GM18498 (cell line): Measurements from ENCODE around the gene FBRSL1.

Experiments used
- ATAC-seq: cut with Tn5 transposase; IDR thresholded peaks from one replicate; pipeline ENCODE4 v1.9.1; 2021; ENCODE audit warnings: mild to moderate bottlenecking, moderate library complexity; ENCODE audit not compliant: unreplicated experiment

The FBRSL1 gene

DNA sequence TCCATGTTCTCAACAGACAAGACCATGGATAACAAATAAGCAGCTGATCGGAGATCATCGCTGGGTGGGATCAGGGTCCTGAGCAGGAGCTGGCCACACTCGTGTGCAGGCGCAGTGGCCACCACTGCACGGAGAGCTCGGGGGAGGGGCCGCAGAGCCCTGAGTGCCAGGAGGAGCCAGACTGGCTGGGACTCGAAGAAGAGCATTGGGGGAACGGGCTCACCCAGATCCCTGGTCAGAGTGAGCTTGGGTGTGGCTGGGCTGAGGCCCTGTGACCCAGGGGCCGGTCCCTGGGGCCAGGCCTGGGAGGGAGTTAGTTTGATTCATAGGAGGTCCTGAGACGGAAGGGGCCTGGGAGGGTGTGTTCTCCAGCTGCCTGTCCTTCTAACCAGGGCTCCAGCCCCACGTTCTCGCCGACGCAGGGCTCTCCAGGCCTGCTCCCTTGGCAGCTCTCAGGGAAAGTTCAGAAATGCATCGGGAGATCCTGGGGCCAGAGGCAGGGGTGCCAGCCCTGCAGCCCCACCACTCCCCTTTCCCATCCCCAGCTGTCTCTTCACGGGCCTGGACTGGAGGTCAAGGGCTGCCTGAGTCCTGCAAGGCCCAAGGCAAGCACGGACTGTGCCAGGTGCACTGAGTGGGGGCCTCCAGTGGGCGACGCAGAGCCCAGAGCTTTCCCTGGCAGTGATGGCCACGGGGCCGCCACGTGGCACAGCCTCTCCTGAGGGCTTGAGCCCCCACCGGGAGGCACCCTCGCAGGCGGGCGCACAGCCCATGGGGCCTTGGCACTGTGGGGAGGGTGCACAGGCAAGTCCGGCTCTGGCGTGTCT, 48.1 kb downstream of the FBRSL1 start:
- ATAC-seq: no peak

GRCh38 chr12:132538663-132538990, 48.7 kb downstream of the FBRSL1 start:
- no peak for ATAC-seq

- ATAC-seq: no peak
Measured at GRCh38 chr12:132539016-132539773, 49.2 kb downstream of the FBRSL1 start.

GRCh38 chr12:132540436-132540835, 50.5 kb downstream of the FBRSL1 start:
- ATAC-seq: no peak

DNA sequence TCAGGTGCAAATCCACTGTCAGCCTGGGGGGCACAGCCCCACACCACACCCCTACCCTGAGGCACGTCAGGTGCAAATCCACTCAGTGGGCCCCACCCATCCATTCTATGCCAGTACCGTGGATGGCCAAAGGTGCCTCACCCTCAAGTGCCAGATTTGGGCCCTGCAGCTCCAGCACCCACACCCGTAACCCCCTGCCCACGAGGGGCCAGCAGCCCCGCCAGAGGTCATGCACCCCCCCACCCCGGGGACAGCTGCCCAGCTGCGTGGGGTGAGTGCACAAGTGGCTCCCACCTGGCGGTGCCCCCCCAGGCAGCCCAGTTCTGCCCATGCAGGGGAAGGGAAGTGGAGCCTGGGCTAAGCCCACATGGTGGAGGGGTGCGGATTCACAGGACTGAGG, 51.2 kb downstream of the FBRSL1 start:
- ATAC-seq: no peak

- ATAC-seq: no peak
Measured at GRCh38 chr12:132541996-132542395, 52.0 kb downstream of the FBRSL1 start.

DNA sequence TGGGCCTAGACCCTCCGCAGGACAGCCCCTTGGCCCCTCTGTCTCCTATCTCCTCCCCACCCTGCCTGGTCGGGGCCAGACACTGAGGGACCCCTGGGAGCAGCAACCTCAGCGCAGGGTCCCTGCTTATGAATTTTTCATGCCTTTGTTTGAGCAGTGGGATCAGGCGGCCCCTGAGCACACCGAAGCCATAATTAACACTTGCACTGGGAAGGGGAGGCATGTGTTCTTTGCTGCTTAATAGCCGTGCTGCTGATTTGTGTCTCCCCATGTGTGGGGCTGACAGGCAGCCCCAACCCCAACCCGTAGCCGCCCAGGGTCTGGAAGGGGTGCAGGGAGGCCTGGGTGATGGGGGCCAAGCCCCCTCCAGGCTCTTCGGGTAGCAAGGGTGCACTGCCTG, 52.7 kb downstream of the FBRSL1 start:
- no peak for ATAC-seq

- no peak for ATAC-seq
Measured at GRCh38 chr12:132543298-132544079, 53.5 kb downstream of the FBRSL1 start.

- no peak for ATAC-seq
Measured at GRCh38 chr12:132544080-132544397, 54.1 kb downstream of the FBRSL1 start.

GRCh38 chr12:132544498-132544897, 54.5 kb downstream of the FBRSL1 start:
- ATAC-seq: no peak

DNA sequence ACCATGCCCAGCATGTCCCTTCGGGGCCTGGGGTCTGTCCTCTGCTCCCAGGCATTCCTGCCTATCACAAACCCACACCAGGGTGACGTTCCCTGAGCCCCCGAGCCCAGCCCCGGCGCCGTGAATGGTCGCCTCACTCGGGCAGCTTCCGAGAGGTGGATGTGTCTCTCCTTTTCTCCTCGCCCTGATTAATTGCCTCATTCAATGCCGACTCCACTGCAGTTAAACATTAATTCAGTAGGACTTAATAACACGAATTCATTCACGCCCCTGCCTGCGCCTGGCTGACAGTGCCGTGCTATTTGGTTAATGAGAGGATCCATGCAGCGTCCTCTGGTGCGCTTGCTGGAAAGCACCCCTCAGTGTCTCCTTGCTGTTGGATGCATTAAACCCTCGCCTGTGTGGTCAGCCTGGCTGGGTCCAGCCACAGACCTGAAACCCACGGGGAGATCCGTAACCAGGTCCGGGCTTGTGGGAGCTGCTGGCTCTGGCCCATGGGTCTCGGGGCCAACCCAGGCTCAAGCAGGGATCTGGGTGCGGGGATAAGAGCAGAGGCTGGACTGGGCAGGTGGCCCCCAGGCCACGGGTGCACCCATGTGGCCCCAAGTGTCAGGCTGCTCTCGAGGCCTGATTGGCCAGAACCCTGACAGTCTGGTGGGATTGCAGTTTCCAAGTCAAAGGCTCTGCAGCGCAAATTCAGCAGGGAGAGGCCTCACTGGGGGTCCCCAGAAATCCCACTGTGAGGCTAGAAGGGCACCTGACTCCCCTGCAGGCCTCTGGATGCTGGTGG, 55.4 kb downstream of the FBRSL1 start:
- no peak for ATAC-seq

- ATAC-seq: no peak
Measured at GRCh38 chr12:132545955-132546354, 56.0 kb downstream of the FBRSL1 start.

- no peak for ATAC-seq
Measured at GRCh38 chr12:132546647-132547046, 56.7 kb downstream of the FBRSL1 start.

DNA sequence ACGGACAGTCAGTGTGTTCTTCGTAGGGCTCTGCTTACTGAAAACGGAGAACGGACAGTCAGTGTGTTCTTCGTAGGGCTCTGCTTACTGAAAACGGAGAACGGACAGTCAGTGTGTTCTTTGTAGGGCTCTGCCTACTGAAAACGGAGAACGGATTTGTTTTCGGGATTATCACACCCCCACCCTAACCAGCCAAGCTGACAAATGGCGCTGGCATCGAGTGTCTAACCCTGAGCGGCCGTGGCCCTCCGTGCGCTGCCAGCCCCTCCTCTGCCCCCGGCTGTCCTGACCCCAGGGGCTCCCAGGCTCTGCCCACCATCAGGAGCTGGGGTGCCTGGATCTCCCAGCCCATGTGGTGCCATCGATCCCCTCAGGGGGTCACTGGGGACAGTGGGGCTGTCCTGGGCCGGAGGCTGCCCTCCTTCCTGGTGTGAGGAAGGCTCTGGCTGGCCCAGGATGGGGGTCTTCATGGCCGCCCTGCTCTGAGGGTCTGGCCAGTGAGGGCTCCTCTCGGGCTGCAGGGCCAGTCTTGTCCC, 57.3 kb downstream of the FBRSL1 start:
- no peak for ATAC-seq

DNA sequence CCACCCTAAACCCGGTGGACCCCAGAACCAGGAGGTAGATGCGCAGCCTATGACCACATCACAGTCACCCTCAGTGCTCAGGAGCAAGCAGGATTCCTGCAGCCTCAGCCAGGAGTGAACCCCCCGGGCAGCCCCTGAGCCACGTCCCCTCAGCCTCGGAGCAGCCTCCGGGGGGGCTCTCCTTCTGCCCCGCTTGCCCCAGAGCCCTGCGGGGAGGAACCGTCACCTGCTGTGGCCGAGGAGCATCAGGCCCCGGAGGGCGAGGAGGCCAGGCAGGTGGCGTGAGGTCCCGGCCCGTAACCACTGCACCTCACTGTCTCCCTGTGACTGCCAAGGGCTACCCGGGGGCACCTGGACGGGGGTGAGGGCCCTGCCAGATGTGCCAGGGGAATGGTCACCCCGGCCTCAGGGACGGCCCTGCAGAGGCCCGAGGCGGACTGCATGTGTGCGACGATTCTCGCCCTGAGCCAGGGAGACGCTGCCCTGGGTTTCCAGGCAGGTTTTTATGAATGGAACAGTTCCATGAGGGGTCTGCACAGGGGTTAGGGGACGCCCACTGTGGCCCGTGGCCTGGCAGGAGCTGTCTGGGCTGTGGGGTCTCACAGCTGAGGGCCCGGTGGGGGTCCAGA, 58.6 kb downstream of the FBRSL1 start:
- ATAC-seq: no peak

- no peak for ATAC-seq
Measured at GRCh38 chr12:132549059-132549458, 59.1 kb downstream of the FBRSL1 start.

DNA sequence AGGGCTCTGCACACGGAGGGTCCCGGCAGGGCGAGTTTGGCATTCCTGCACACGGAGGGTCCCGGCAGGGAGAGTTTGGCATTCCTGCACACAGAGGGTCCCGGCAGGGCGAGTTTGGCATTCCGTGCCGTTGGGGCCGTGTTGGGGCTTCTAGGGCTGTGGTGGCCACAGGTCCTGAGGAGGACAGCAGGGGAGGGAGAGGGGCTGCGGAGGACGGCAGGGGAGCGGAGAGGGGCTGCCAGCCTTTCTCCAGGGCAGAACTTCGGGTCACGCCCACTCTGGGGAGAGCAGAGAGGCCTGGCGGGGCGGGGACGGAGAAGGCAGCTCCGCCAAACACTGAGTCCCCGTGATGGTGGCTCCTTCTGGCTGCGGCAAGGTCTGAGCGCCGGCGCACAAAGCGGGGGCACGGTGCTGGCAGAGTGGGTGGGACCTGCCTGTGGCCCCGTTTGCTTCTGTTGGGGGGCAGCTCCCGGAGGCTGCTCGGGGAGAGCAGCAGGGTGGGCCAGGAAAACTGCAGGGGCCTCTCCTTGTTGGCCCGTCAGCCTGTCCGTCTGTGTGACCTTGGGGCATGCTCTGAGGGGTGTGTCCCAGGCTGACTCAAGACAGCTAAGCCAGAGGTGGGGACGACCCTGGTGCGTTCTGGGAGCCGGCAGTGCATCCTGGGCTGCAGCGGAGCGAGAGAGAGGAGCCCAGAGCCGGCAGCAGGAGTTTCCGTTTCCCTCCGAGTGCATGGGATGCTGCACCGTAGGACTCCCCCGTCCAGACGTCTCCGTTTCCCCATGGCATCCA, 60.3 kb downstream of the FBRSL1 start:
- ATAC-seq: no peak

GRCh38 chr12:132550830-132551640, 61.1 kb downstream of the FBRSL1 start:
- no peak for ATAC-seq

DNA sequence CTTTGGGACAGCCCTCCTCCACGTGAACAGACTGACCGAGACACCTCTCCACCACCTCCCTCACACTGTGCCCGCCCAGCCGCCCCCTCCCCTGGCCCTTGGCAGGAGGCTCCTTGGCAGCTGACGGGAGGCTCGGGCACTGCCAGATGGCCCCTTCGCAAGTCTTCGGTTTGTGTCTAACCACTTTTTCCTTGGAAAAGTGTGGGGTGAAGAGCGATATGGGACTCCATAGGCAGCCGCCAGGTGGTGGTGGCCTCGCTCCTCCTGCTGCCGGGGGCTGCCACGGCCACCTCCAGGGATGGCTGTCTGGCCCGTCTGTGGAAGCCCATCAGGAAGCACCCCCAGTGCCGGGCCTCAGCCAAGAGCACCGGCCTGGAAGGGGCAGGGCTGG, 61.7 kb downstream of the FBRSL1 start:
- ATAC-seq: no peak
